ENCODE measurements around the gene EXOC6. TPM values are rescaled to one million over a fixed set of nuclear protein-coding genes. Genes with fewer than 3 reads are reported as not detected.

Gene EXOC6
- total and polyA plus RNA-seq, 9 donors: 23.3 to 45.8 (median 33.8) TPM

GRCh38 chr10:92832998-92833650, 15.2 kb upstream of the EXOC6 start:
- Histone ChIP-seq H3K36me3 (ENCODE audit: control insufficient read depth, insufficient read depth, low read length) (no peaks in the 10 kb centered on the region), H3K27ac (ENCODE audit: low read length) (no peak overlapping the region), H3K9me3 (replicated peaks; ENCODE audit: control insufficient read depth, low read depth, low read length) (no peaks in the 10 kb centered on the region), H3K4me1 (ENCODE audit: control insufficient read depth, insufficient read depth, low read length) (peaks cover 27% of the 10 kb centered on the region), H3K27me3 (ENCODE audit: control insufficient read depth, insufficient read depth, low read length) (no peaks in the 10 kb centered on the region), H3K4me3 (ENCODE audit: low read length) (no peak overlapping the region)
- DNase-seq: no peak
- 60% methylated on average over 1 of the region's 2 CpGs for WGBS (ENCODE audit: insufficient coverage)

GRCh38 chr10:92834331-92834730, 14.0 kb upstream of the EXOC6 start:
- Histone ChIP-seq H3K9me3 (replicated peaks; ENCODE audit: control insufficient read depth, low read depth, low read length) (no peaks in the 10 kb centered on the region), H3K27me3 (ENCODE audit: control insufficient read depth, insufficient read depth, low read length) (no peaks in the 10 kb centered on the region), H3K36me3 (ENCODE audit: control insufficient read depth, insufficient read depth, low read length) (no peaks in the 10 kb centered on the region), H3K4me3 (ENCODE audit: low read length) (peak overlapping the region; percentile 18), H3K27ac (ENCODE audit: low read length) (peak overlapping the region; percentile 74), H3K4me1 (ENCODE audit: control insufficient read depth, insufficient read depth, low read length) (peaks cover 28% of the 10 kb centered on the region)
- DNase-seq: peak; percentile 89
- 25% methylated on average over 1 of the region's 3 CpGs for WGBS (ENCODE audit: insufficient coverage)

- H3K36me3 ChIP-seq (ENCODE audit: control insufficient read depth, insufficient read depth, low read length): no peaks in the 10 kb centered on the region
- no peaks in the 10 kb centered on the region for H3K27me3 ChIP-seq (ENCODE audit: control insufficient read depth, insufficient read depth, low read length)
- DNase-seq: no peak
- no peaks in the 10 kb centered on the region for H3K9me3 ChIP-seq (replicated peaks; ENCODE audit: control insufficient read depth, low read depth, low read length)
- peak overlapping the region; percentile 18 for H3K4me3 ChIP-seq (ENCODE audit: low read length)
- H3K27ac ChIP-seq (ENCODE audit: low read length): peak overlapping the region; percentile 74
- H3K4me1 ChIP-seq (ENCODE audit: control insufficient read depth, insufficient read depth, low read length): peaks cover 29% of the 10 kb centered on the region
These were observed 13.3 kb upstream of the EXOC6 start for GRCh38 chr10:92834986-92835385.

- WGBS (ENCODE audit: insufficient coverage): 30% methylated on average over 1 of the region's 4 CpGs
- Histone ChIP-seq H3K4me3 (ENCODE audit: low read length) (no peak overlapping the region), H3K4me1 (ENCODE audit: control insufficient read depth, insufficient read depth, low read length) (peaks cover 23% of the 10 kb centered on the region), H3K27me3 (ENCODE audit: control insufficient read depth, insufficient read depth, low read length) (no peaks in the 10 kb centered on the region), H3K36me3 (ENCODE audit: control insufficient read depth, insufficient read depth, low read length) (no peaks in the 10 kb centered on the region), H3K9me3 (replicated peaks; ENCODE audit: control insufficient read depth, low read depth, low read length) (no peaks in the 10 kb centered on the region), H3K27ac (ENCODE audit: low read length) (no peak overlapping the region)
- no peak for DNase-seq
These were observed 10.9 kb upstream of the EXOC6 start for GRCh38 chr10:92837456-92837855.

- peak; percentile 73 for DNase-seq
- WGBS (ENCODE audit: insufficient coverage): 61% methylated on average over 2 of the region's 10 CpGs
- no peaks in the 10 kb centered on the region for H3K27me3 ChIP-seq (ENCODE audit: control insufficient read depth, insufficient read depth, low read length)
These were observed 8.9 kb upstream of the EXOC6 start for GRCh38 chr10:92839191-92840085.

GRCh38 chr10:92844746-92845145, 3.6 kb upstream of the EXOC6 start:
- DNase-seq: no peak
- Histone ChIP-seq H3K27ac (ENCODE audit: low read length) (no peak overlapping the region), H3K4me1 (ENCODE audit: control insufficient read depth, insufficient read depth, low read length) (peaks cover 7% of the 10 kb centered on the region), H3K27me3 (ENCODE audit: control insufficient read depth, insufficient read depth, low read length) (no peaks in the 10 kb centered on the region), H3K4me3 (ENCODE audit: low read length) (no peak overlapping the region), H3K36me3 (ENCODE audit: control insufficient read depth, insufficient read depth, low read length) (no peaks in the 10 kb centered on the region), H3K9me3 (replicated peaks; ENCODE audit: control insufficient read depth, low read depth, low read length) (no peaks in the 10 kb centered on the region)
- no CpG with 5 or more reads among the region's 3 CpGs for WGBS (ENCODE audit: insufficient coverage)

More at GRCh38 chr10:92839191-92840085, 8.9 kb upstream of the EXOC6 start:
- Histone ChIP-seq H3K4me3 (ENCODE audit: low read length) (no peak overlapping the region), H3K9me3 (replicated peaks; ENCODE audit: control insufficient read depth, low read depth, low read length) (no peaks in the 10 kb centered on the region), H3K27ac (ENCODE audit: low read length) (peak overlapping the region; percentile 50), H3K36me3 (ENCODE audit: control insufficient read depth, insufficient read depth, low read length) (no peaks in the 10 kb centered on the region), H3K4me1 (ENCODE audit: control insufficient read depth, insufficient read depth, low read length) (peaks cover 14% of the 10 kb centered on the region)

- no peak overlapping the region for H3K27ac ChIP-seq (ENCODE audit: low read length)
- peaks cover 7% of the 10 kb centered on the region for H3K4me1 ChIP-seq (ENCODE audit: control insufficient read depth, insufficient read depth, low read length)
- H3K9me3 ChIP-seq (replicated peaks; ENCODE audit: control insufficient read depth, low read depth, low read length): no peaks in the 10 kb centered on the region
- H3K27me3 ChIP-seq (ENCODE audit: control insufficient read depth, insufficient read depth, low read length): no peaks in the 10 kb centered on the region
- H3K36me3 ChIP-seq (ENCODE audit: control insufficient read depth, insufficient read depth, low read length): no peaks in the 10 kb centered on the region
- H3K4me3 ChIP-seq (ENCODE audit: low read length): no peak overlapping the region
- no peak for DNase-seq
- 50% methylated on average over 1 of the region's 4 CpGs for WGBS (ENCODE audit: insufficient coverage)
These were observed 2.4 kb upstream of the EXOC6 start for GRCh38 chr10:92845921-92846320.

- no peaks in the 10 kb centered on the region for H3K9me3 ChIP-seq (replicated peaks; ENCODE audit: control insufficient read depth, low read depth, low read length)
- no peak overlapping the region for H3K27ac ChIP-seq (ENCODE audit: low read length)
- H3K4me3 ChIP-seq (ENCODE audit: low read length): no peak overlapping the region
- WGBS (ENCODE audit: insufficient coverage): no CpG with 5 or more reads among the region's 3 CpGs
- H3K4me1 ChIP-seq (ENCODE audit: control insufficient read depth, insufficient read depth, low read length): peaks cover 7% of the 10 kb centered on the region
- no peaks in the 10 kb centered on the region for H3K27me3 ChIP-seq (ENCODE audit: control insufficient read depth, insufficient read depth, low read length)
- H3K36me3 ChIP-seq (ENCODE audit: control insufficient read depth, insufficient read depth, low read length): no peaks in the 10 kb centered on the region
- no peak for DNase-seq
These were observed 2.0 kb upstream of the EXOC6 start for GRCh38 chr10:92846344-92846743.

- no peaks in the 10 kb centered on the region for H3K36me3 ChIP-seq (ENCODE audit: control insufficient read depth, insufficient read depth, low read length)
- no peak for DNase-seq
- no peaks in the 10 kb centered on the region for H3K9me3 ChIP-seq (replicated peaks; ENCODE audit: control insufficient read depth, low read depth, low read length)
- no peak overlapping the region for H3K27ac ChIP-seq (ENCODE audit: low read length)
- H3K27me3 ChIP-seq (ENCODE audit: control insufficient read depth, insufficient read depth, low read length): no peaks in the 10 kb centered on the region
- peaks cover 7% of the 10 kb centered on the region for H3K4me1 ChIP-seq (ENCODE audit: control insufficient read depth, insufficient read depth, low read length)
- no CpG with 5 or more reads among the region's 2 CpGs for WGBS (ENCODE audit: insufficient coverage)
- no peak overlapping the region for H3K4me3 ChIP-seq (ENCODE audit: low read length)
These were observed 1.5 kb upstream of the EXOC6 start for GRCh38 chr10:92846854-92847201.

GRCh38 chr10:92847202-92847864, 987 bp upstream of the EXOC6 start:
- Histone ChIP-seq H3K36me3 (ENCODE audit: control insufficient read depth, insufficient read depth, low read length) (no peaks in the 10 kb centered on the region), H3K27me3 (ENCODE audit: control insufficient read depth, insufficient read depth, low read length) (no peaks in the 10 kb centered on the region), H3K9me3 (replicated peaks; ENCODE audit: control insufficient read depth, low read depth, low read length) (no peaks in the 10 kb centered on the region), H3K4me3 (ENCODE audit: low read length) (no peak overlapping the region), H3K27ac (ENCODE audit: low read length) (no peak overlapping the region), H3K4me1 (ENCODE audit: control insufficient read depth, insufficient read depth, low read length) (peaks cover 7% of the 10 kb centered on the region)
- 44% methylated on average over 1 of the region's 4 CpGs for WGBS (ENCODE audit: insufficient coverage)
- DNase-seq: no peak

Measured in muscle of leg (tissue), 11 donors.